ENCODE results near the gene MAST4. TPM values are rescaled to one million over a fixed set of nuclear protein-coding genes. Genes with fewer than 3 reads are reported as not detected.

The MAST4 gene
- total and polyA plus RNA-seq, 2 of the 8 experiments (the other 6 are each of a cell fraction or from before 2014, with no cell fraction given) = 1.5 to 2.6 TPM

- H3K23ac ChIP-seq (ENCODE audit: insufficient read length) = no peak overlapping the region
- H3K36me3 ChIP-seq (ENCODE audit: control insufficient read depth in 2 of 4, insufficient read depth in 4 of 4, low read length in 3 of 4) = no peaks in the 10 kb centered on the region
- no peak overlapping the region for H3K4me2 ChIP-seq (ENCODE audit: insufficient read depth in 1 of 2, low read depth in 2 of 2, low read length in 2 of 2)
- H3K18ac ChIP-seq (ENCODE audit: extremely low read depth, low read length) = no peak overlapping the region
- H2BK5ac ChIP-seq (ENCODE audit: low read depth, low read length) = no peak overlapping the region
- no peak overlapping the region for H3K56ac ChIP-seq (replicated peaks; ENCODE audit: insufficient read length, low read depth, low read length)
- no peak overlapping the region for H3K14ac ChIP-seq (ENCODE audit: insufficient read length)
- H3K79me2 ChIP-seq (ENCODE audit: control insufficient read depth in 1 of 2, insufficient read depth in 2 of 2, low read length in 2 of 2) = no peaks in the 10 kb centered on the region
- no peak overlapping the region for H2AFZ ChIP-seq (ENCODE audit: low read length)
- no peaks in the 10 kb centered on the region; a peak in 1 of 4 replicates for H3K9me3 ChIP-seq (ENCODE audit: insufficient read depth in 2 of 2, low read depth in 1 of 2, low read length in 1 of 2)
- no peak overlapping the region for H3K27ac ChIP-seq (ENCODE audit: low read depth, low read length)
- H4K8ac ChIP-seq (ENCODE audit: extremely low read depth, insufficient read depth, low read length) = no peak overlapping the region
- H2BK12ac ChIP-seq (ENCODE audit: low read depth, low read length) = no peak overlapping the region
- H2BK20ac ChIP-seq (ENCODE audit: low read length) = no peak overlapping the region
- no peak overlapping the region for H3K4me3 ChIP-seq (ENCODE audit: extremely low read depth in 1 of 4, insufficient read depth in 2 of 4, low read depth in 3 of 4, low read length in 4 of 4)
- H3K79me1 ChIP-seq (ENCODE audit: low read depth, low read length) = no peaks in the 10 kb centered on the region
- CTCF ChIA-PET (ENCODE audit: partially characterized antibody) = interaction anchor here (0.8 kb wide), 2 partner anchors 78 to 122 kb away, joined by 3 to 4 read pairs; no protein-coding TSS in a partner anchor
- H2BK120ac ChIP-seq (replicated peaks; ENCODE audit: low read depth, low read length) = no peak overlapping the region
- no peak overlapping the region for H2BK15ac ChIP-seq (ENCODE audit: low read length)
- peaks cover 9 to 16% (median 14%) of the 10 kb centered on the region in 4 experiments for H3K27me3 ChIP-seq (replicated peaks in 1 of 4; ENCODE audit: control insufficient read depth in 3 of 4, extremely low read depth in 1 of 4, insufficient read depth in 3 of 4, low read length in 3 of 4)
- H3K23me2 ChIP-seq (ENCODE audit: low read depth, low read length) = no peaks in the 10 kb centered on the region; the same call in 1 of the 2 replicates
- no peak overlapping the region for H4K5ac ChIP-seq (ENCODE audit: insufficient read length, low read depth, low read length)
- H3K9ac ChIP-seq (replicated peaks in 1 of 4; ENCODE audit: extremely low read depth in 1 of 4, low read depth in 3 of 4, low read length in 3 of 4) = no peak overlapping the region
- no peak overlapping the region for H4K91ac ChIP-seq (replicated peaks; ENCODE audit: insufficient read length, low read length)
- POLR2A ChIA-PET (ENCODE audit: partially characterized antibody) = no interaction called here
- H2AK5ac ChIP-seq (ENCODE audit: low read depth, low read length) = no peak overlapping the region
- DNase-seq (ENCODE audit: low read depth in 1 of 2, low spot score in 2 of 2) (no peak), FAIRE-seq (no peak)
- peaks cover 0 to 4% of the 10 kb centered on the region in 2 experiments for H4K20me1 ChIP-seq (replicated peaks in 1 of 2; ENCODE audit: control insufficient read depth in 1 of 2, insufficient read depth in 2 of 2, low read length in 2 of 2)
- H3K4ac ChIP-seq (replicated peaks; ENCODE audit: insufficient read length, low read depth, low read length) = no peak overlapping the region
- no peaks in the 10 kb centered on the region for H3K4me1 ChIP-seq (replicated peaks in 1 of 4; ENCODE audit: control insufficient read depth in 3 of 4, insufficient read depth in 4 of 4, low read length in 3 of 4)
- WGBS, 2 experiments (ENCODE audit: extremely low coverage in 1 of 2, insufficient coverage in 1 of 2, insufficient read length in 1 of 2, insufficient replicate concordance in 2 of 2, low coverage in 1 of 2, low lambda C conversion rate in 2 of 2, missing lambda C conversion rate in 1 of 2) = 72% methylated on average over 1 of the region's 1 CpG; no CpG with 5 or more reads in 1 of the 2 experiments
These were observed 6.4 kb downstream of the MAST4 start for GRCh38 chr5:66602621-66603020.

Measured in H1 (cell line).